Ishikawa (cell line): ENCODE data around the gene RAPGEF6.

Experiments
- CEBPB ChIP-seq: IDR thresholded peaks from 2 replicates; pipeline ENCODE4 v1.6.1; 2012
- CREB1 ChIP-seq: IDR thresholded peaks from 2 replicates; pipeline ENCODE4 v1.6.1; 2012; ENCODE audit warnings: low read depth
- EGR1 ChIP-seq: IDR thresholded peaks from 2 replicates; pipeline ENCODE4 v1.6.1; 2012
- EP300 ChIP-seq: IDR thresholded peaks from 2 replicates; pipeline ENCODE4 v1.6.1; 2012; ENCODE audit warnings: borderline replicate concordance
- FOXM1 ChIP-seq: IDR thresholded peaks from 2 replicates; pipeline ENCODE4 v1.6.1; 2012; ENCODE audit warnings: low read depth, borderline replicate concordance
- MAX ChIP-seq: IDR thresholded peaks from 2 replicates; pipeline ENCODE4 v1.6.1; 2012
- NFIC ChIP-seq: IDR thresholded peaks from 2 replicates; pipeline ENCODE4 v1.6.1; 2012
- RAD21 ChIP-seq: IDR thresholded peaks from 2 replicates; pipeline ENCODE4 v1.6.1; 2012; ENCODE audit warnings: low read depth
- TAF1 ChIP-seq: IDR thresholded peaks from 2 replicates; pipeline ENCODE4 v1.6.1; 2012; ENCODE audit warnings: low read depth, mild to moderate bottlenecking
- TCF12 ChIP-seq: IDR thresholded peaks from 2 replicates; pipeline ENCODE4 v1.6.1; 2012; ENCODE audit warnings: low read depth
- TEAD4 ChIP-seq: IDR thresholded peaks from 2 replicates; pipeline ENCODE4 v1.6.1; 2012
- USF1 ChIP-seq: IDR thresholded peaks from 2 replicates; pipeline ENCODE4 v1.6.1; 2012
- YY1 ChIP-seq: IDR thresholded peaks from 2 replicates; pipeline ENCODE4 v1.6.1; 2012; ENCODE audit warnings: low read depth
- ZBTB7A ChIP-seq: IDR thresholded peaks from 2 replicates; pipeline ENCODE4 v1.6.1; 2012; ENCODE audit warnings: low read depth
- TF ChIP-seq, protein P1 (sequence below): IDR thresholded peaks from 2 replicates; pipeline ENCODE4 v1.6.1; 2012; ENCODE audit warnings: low read depth, mild to moderate bottlenecking

Gene RAPGEF6

GRCh38 chr5:131475541-131475941, 159.5 kb downstream of the RAPGEF6 start:
- TF ChIP-seq MAX (no peak), NFIC (no peak), CEBPB (no peak), EP300 (no peak), FOXM1 (no peak), TEAD4 (no peak), ZBTB7A (no peak), TAF1 (no peak), EGR1 (no peak), RAD21 (no peak), USF1 (no peak), TCF12 (no peak), CREB1 (no peak), YY1 (no peak)
- TF ChIP-seq, protein P1, sequence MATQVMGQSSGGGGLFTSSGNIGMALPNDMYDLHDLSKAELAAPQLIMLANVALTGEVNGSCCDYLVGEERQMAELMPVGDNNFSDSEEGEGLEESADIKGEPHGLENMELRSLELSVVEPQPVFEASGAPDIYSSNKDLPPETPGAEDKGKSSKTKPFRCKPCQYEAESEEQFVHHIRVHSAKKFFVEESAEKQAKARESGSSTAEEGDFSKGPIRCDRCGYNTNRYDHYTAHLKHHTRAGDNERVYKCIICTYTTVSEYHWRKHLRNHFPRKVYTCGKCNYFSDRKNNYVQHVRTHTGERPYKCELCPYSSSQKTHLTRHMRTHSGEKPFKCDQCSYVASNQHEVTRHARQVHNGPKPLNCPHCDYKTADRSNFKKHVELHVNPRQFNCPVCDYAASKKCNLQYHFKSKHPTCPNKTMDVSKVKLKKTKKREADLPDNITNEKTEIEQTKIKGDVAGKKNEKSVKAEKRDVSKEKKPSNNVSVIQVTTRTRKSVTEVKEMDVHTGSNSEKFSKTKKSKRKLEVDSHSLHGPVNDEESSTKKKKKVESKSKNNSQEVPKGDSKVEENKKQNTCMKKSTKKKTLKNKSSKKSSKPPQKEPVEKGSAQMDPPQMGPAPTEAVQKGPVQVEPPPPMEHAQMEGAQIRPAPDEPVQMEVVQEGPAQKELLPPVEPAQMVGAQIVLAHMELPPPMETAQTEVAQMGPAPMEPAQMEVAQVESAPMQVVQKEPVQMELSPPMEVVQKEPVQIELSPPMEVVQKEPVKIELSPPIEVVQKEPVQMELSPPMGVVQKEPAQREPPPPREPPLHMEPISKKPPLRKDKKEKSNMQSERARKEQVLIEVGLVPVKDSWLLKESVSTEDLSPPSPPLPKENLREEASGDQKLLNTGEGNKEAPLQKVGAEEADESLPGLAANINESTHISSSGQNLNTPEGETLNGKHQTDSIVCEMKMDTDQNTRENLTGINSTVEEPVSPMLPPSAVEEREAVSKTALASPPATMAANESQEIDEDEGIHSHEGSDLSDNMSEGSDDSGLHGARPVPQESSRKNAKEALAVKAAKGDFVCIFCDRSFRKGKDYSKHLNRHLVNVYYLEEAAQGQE, result no peak

DNA sequence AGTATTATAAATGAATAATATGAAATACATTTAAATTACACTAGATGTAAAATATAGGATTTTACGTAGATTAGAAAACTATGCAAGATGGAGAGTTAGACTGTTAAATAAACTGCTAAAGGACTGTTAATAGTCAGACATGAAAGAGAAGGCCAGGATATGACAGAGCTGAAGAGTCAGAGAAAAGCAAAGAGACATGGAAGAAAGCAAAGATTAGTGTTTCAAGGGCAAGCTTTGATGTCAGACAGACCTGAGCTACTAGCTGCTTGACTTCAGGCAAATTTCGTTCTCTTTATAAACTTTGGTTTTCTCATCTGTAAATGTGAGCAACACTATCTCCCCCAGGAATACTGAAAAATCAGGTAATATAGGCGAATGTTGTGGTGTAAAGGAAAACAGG, 161.3 kb downstream of the RAPGEF6 start:
- no peak for TF ChIP-seq EGR1
- TF ChIP-seq MAX, result no peak
- no peak for TF ChIP-seq EP300
- TF ChIP-seq CREB1, result no peak
- TF ChIP-seq NFIC, result no peak
- TF ChIP-seq RAD21, result no peak

DNA sequence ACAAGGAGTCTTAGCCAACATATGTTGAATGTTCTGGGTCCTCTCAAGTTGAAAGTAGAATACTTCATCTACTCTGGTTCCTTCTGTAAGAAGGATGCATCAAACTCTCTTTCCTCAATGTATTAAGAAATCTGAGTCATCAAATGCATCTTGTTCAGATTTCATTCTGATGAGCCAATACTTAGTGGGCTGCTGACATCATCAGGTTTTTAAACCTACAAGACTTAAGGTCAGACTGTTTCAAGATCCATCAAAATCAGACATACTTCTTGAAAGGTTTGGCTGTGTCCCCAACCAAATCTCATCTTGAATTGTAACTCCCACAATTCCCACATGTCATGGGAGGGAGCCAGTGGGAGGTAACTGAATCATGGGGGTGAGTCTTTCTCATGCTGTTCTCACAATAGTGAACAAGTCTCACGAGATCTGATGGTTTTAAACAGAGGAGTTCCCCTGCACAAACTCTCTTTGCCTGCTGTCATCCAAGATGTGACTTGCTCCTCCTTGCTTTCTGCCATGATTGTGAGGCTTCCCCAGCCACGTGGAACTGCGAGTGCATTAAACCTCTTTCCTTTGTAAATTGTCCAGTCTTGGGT, 168.8 kb downstream of the RAPGEF6 start:
- TF ChIP-seq YY1 (no peak), EP300 (no peak), NFIC (no peak), CREB1 (no peak), EGR1 (no peak), CEBPB (no peak), TAF1 (no peak), RAD21 (no peak), USF1 (no peak), FOXM1 (no peak), TEAD4 (no peak), TCF12 (no peak), ZBTB7A (no peak), MAX (no peak)
- TF ChIP-seq, protein P1, result no peak

DNA sequence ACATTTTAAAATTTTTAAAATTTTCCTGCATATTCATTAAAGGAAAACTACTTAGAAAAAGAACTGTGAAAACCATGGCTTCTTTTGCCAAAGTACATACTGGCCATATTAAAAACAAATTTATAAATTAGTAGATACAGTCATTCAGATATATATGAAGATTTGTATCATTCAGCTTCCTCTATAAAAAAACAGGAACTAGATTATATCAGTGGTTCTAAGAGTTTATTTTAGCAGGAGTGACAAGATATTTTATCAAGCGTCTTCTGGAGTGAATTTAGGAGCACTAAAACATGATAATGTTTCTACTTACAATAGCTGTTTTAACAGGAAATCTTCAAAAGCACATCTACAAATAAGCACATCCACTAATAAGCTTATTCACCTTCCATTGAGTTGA, 171.4 kb downstream of the RAPGEF6 start:
- TF ChIP-seq NFIC, result no peak
- TF ChIP-seq, protein P1, result no peak
- no peak for TF ChIP-seq TAF1
- no peak for TF ChIP-seq RAD21
- TF ChIP-seq MAX, result no peak
- TF ChIP-seq CREB1, result no peak
- no peak for TF ChIP-seq TEAD4
- no peak for TF ChIP-seq EGR1
- TF ChIP-seq TCF12, result no peak
- TF ChIP-seq ZBTB7A, result no peak
- TF ChIP-seq FOXM1, result no peak
